ACHN (cell line): Measurements from ENCODE around the gene NBEA.
"Not testable (repeated sequence)": the region's sequence is repeated elsewhere in the genome, so short reads cannot be mapped to it uniquely, and the experiment has no call there.

ENCODE experiments used
- DNase-seq: peaks from one replicate; pipeline ENCODE4 v3.0.0-alpha.2; 2015
- in situ Hi-C: cut with HindIII; loops from 2 replicates; pipeline ENCODE4 v1.10.0; 2017; ENCODE audit warnings: low sequenced_read_pairs, low pct_ligation_motif_present, low pct_unique_long_range_greater_than_20kb

The NBEA gene

GRCh38 chr13:35630551-35631275 lies 688.6 kb downstream of the NBEA start:
- in situ Hi-C loops = no loop called here
- peak; percentile 64 for DNase-seq

- no peak for DNase-seq
- in situ Hi-C loops = no loop called here
Measured at GRCh38 chr13:35631666-35632065, 689.6 kb downstream of the NBEA start.

GRCh38 chr13:35643625-35644024 lies 701.6 kb downstream of the NBEA start:
- DNase-seq = no peak
- in situ Hi-C loops = no loop called here

- no peak for DNase-seq
- in situ Hi-C loops = no loop called here
Measured at GRCh38 chr13:35646056-35646774, 704.1 kb downstream of the NBEA start.

GRCh38 chr13:35648201-35648600 lies 706.1 kb downstream of the NBEA start:
- no peak for DNase-seq
- in situ Hi-C loops = no loop called here

GRCh38 chr13:35649162-35649561 lies 707.1 kb downstream of the NBEA start:
- DNase-seq = no peak
- in situ Hi-C loops = no loop called here

GRCh38 chr13:35659796-35660195 lies 717.7 kb downstream of the NBEA start:
- DNase-seq = no peak

GRCh38 chr13:35664747-35665146 lies 722.7 kb downstream of the NBEA start:
- DNase-seq = no peak

More at GRCh38 chr13:35659796-35660195, 717.7 kb downstream of the NBEA start:
- in situ Hi-C loops = no loop called here

GRCh38 chr13:35669321-35669720 lies 727.3 kb downstream of the NBEA start:
- in situ Hi-C loops = no loop called here
- no peak for DNase-seq

More at GRCh38 chr13:35664747-35665146, 722.7 kb downstream of the NBEA start:
- in situ Hi-C loops = no loop called here

GRCh38 chr13:35672611-35673010 lies 730.5 kb downstream of the NBEA start:
- in situ Hi-C loops = no loop called here
- no peak for DNase-seq

- no peak for DNase-seq
- in situ Hi-C loops = no loop called here
Measured at GRCh38 chr13:35675651-35676050, 733.6 kb downstream of the NBEA start.

- in situ Hi-C loops, DNase-seq: not testable (repeated sequence)
Measured at GRCh38 chr13:35677863-35678262, 735.8 kb downstream of the NBEA start.

- no peak for DNase-seq
- in situ Hi-C loops = no loop called here
Measured at GRCh38 chr13:35681685-35682084, 739.6 kb downstream of the NBEA start.

GRCh38 chr13:35684432-35684831 lies 742.4 kb downstream of the NBEA start:
- in situ Hi-C loops = no loop called here
- DNase-seq = no peak

GRCh38 chr13:35687336-35687735 lies 745.3 kb downstream of the NBEA start:
- DNase-seq = no peak
- in situ Hi-C loops = no loop called here

- no peak for DNase-seq
Measured at GRCh38 chr13:35690581-35691207, 748.6 kb downstream of the NBEA start.

GRCh38 chr13:35693134-35693784 lies 751.2 kb downstream of the NBEA start:
- no peak for DNase-seq
- in situ Hi-C loops = no loop called here

More at GRCh38 chr13:35690581-35691207, 748.6 kb downstream of the NBEA start:
- in situ Hi-C loops = no loop called here

GRCh38 chr13:35694031-35694430 lies 752.0 kb downstream of the NBEA start:
- in situ Hi-C loops = no loop called here

More at GRCh38 chr13:35694031-35694430, 752.0 kb downstream of the NBEA start:
- no peak for DNase-seq
